Activated CD4-positive, alpha-beta T cell treated with anti-CD3 and anti-CD28 coated beads for 36 hours (primary cell): Measurements from ENCODE around the gene DCLRE1B. TPM values are rescaled to one million over a fixed set of nuclear protein-coding genes. Genes with fewer than 3 reads are reported as not detected.

ENCODE experiments used
- ATAC-seq: fragments of 200-7000 bp; cut with Tn5 transposase; one replicate; pipeline ENCODE4 v1.10.0; 2021; ENCODE audit warnings: mild to moderate bottlenecking, moderate library complexity
- CTCF ChIA-PET: fragments of 350-600 bp; sonication (Branson Sonifier 250); formaldehyde crosslinking; loops from one replicate; lab custom pipeline; 2021; ENCODE audit warnings: antibody characterized with exemption; lab: Charles Lee
- POLR2A ChIA-PET: fragments of 350-600 bp; sonication (Branson Sonifier 250); formaldehyde crosslinking; loops from one replicate; lab custom pipeline; 2021; ENCODE audit warnings: antibody characterized with exemption, inconsistent platforms; lab: Charles Lee
- DNase-seq: peaks from one replicate; pipeline ENCODE4 v3.0.0-alpha.2; 2020
- H3K27ac Mint-ChIP-seq: one replicate; pipeline ENCODE4 v1.8.0; 2021; ENCODE audit warnings: mixed read lengths
- H3K27me3 Mint-ChIP-seq: one replicate; pipeline ENCODE4 v1.8.0; 2021; ENCODE audit warnings: mixed read lengths
- H3K36me3 Mint-ChIP-seq: one replicate; pipeline ENCODE4 v1.8.0; 2021; ENCODE audit warnings: low read depth, mixed read lengths
- H3K4me1 Mint-ChIP-seq: one replicate; pipeline ENCODE4 v1.8.0; 2021; ENCODE audit warnings: mixed read lengths
- H3K4me3 Mint-ChIP-seq: one replicate; pipeline ENCODE4 v1.8.0; 2021; ENCODE audit warnings: mild to moderate bottlenecking, moderate library complexity, mixed read lengths
- H3K9me3 Mint-ChIP-seq: one replicate; pipeline ENCODE4 v1.8.0; 2021; ENCODE audit warnings: low read depth, mixed read lengths
- intact Hi-C, 2 experiments: fragments of 100-400 bp; cut with DNase I in 1 of 2; cut with micrococcal nuclease in 1 of 2; formaldehyde crosslinking; loops; one replicate each; pipeline versions ENCODE4 v1.14.2 to v1.15.1; 2022 to 2024; cut with DNase I, micrococcal nuclease
- total RNA-seq, 2 experiments: library from RNA; stranded (reverse); gene quantifications; one replicate each; pipeline ENCODE4 v1.2.3, GENCODE V29; 2021

DCLRE1B gene
- total RNA-seq, 2 experiments from 2014 or later = 18.2 to 21.8 TPM

DNA sequence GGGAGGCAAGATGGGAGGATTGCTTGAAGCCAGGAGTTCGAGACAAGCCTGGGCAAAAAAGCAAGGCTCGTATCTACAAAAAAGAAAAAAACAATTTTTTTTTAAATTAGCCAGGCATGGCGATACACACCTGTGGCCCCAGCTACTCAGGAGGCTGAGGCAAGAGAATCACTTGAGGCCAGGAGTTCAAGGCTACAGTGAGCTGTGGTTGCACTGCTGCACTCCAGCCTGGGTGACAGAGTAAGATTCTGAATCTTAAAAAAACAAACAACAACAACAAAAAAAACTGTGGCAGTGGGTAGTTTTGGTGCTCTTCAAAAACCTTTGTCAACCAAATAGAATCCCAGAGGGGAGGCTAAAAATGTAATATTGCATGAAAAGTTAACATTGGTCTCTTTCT is 34.3 kb upstream of the DCLRE1B start:
- H3K27ac Mint-ChIP-seq = peak overlapping the region; percentile 99
- POLR2A ChIA-PET = interaction anchor here (1.0 to 2.6 kb wide), 5 partner anchors 11 to 69 kb away, joined by 3 to 11 read pairs (median 4); partner anchors contain the start of genes AP4B1 and HIPK1
- intact Hi-C loops = loop anchor here (1.0 to 10.0 kb wide), 11 partner anchors 32 to 1252 kb away; partner anchors contain the start of genes RSBN1 (in 2 of the 2), AP4B1 (in 1 of the 2), CAPZA1 (in 1 of the 2) and DCLRE1B (in 1 of the 2)
- ATAC-seq (no peak), DNase-seq (peak; percentile 50)
- CTCF ChIA-PET = interaction anchor here (1.0 to 3.4 kb wide), 6 partner anchors 11 to 60 kb away, joined by 3 to 14 read pairs (median 7); partner anchors contain the start of genes AP4B1, DCLRE1B and HIPK1
- H3K36me3 Mint-ChIP-seq = peaks cover 11% of the 10 kb centered on the region
- H3K4me3 Mint-ChIP-seq = peak overlapping the region; percentile 84
- peaks cover 70% of the 10 kb centered on the region for H3K4me1 Mint-ChIP-seq
- no peaks in the 10 kb centered on the region for H3K9me3 Mint-ChIP-seq
- H3K27me3 Mint-ChIP-seq = no peaks in the 10 kb centered on the region

DNA sequence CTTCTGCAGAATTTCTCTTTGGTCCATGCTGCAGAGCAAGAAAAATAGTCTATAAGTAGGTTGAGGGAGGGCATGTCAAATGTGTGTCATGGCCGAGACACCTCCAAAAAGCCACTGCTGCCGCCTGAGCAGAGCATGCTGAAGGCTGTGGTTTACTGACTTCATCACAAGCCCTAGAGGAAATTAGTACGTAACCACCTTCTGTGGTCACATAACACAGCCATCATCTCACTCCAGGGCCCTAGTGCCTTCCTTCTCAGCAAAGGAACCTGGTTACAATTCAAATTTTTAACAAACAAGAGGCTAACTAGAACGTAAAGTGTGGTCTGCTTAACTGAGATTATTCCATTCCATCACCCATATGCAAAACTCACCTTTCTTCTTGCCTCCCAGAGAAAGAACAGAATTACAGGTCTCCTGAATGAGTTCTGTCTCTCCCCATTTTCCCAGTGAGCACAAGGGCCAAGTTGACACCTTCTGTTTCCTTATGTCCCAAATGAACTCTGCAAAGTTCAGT is 33.5 kb upstream of the DCLRE1B start, which contains the start of gene PTPN22:
Gene PTPN22, minus strand, starts transcription at position 116 of the 517 bp plus-strand sequence.
- intact Hi-C loops = loop anchor here (1.0 to 10.0 kb wide), 11 partner anchors 33 to 1253 kb away; partner anchors contain the start of genes RSBN1 (in 2 of the 2), AP4B1 (in 1 of the 2), CAPZA1 (in 1 of the 2) and DCLRE1B (in 1 of the 2)
- Mint-ChIP-seq H3K4me3 (peak within 1 kb of the TSS; percentile 84), H3K4me1 (peaks cover 72% of the 10 kb centered on the region), H3K27me3 (no peaks in the 10 kb centered on the region), H3K36me3 (peaks cover 11% of the 10 kb centered on the region), H3K9me3 (no peaks in the 10 kb centered on the region), H3K27ac (peak within 1 kb of the TSS; percentile 99)
- DNase-seq = peak; percentile 89
- peak; percentile 84 for ATAC-seq
- CTCF ChIA-PET = no interaction called here
- POLR2A ChIA-PET = no interaction called here

GRCh38 chr1:113872219-113872935 is 32.7 kb upstream of the DCLRE1B start:
- peaks cover 69% of the 10 kb centered on the region for H3K4me1 Mint-ChIP-seq
- ChIA-PET CTCF (interaction anchor here (0.7 to 0.9 kb wide), 2 partner anchors 12 to 57 kb away, joined by 3 to 6 read pairs; partner anchors contain the start of gene HIPK1), POLR2A (no interaction called here)
- intact Hi-C loops = loop anchor here in 1 of 2 experiments (5.0 to 10.0 kb wide), 2 partner anchors 60 to 842 kb away; partner anchors contain the start of genes NRAS and RSBN1
- peaks cover 11% of the 10 kb centered on the region for H3K36me3 Mint-ChIP-seq
- no peaks in the 10 kb centered on the region for H3K27me3 Mint-ChIP-seq
- H3K9me3 Mint-ChIP-seq = no peaks in the 10 kb centered on the region
- ATAC-seq (peak; percentile 14), DNase-seq (peak; percentile 28)
- peak overlapping the region; percentile 84 for H3K4me3 Mint-ChIP-seq
- H3K27ac Mint-ChIP-seq = peak overlapping the region; percentile 99

- Mint-ChIP-seq H3K27ac (peak overlapping the region; percentile 93), H3K4me1 (peaks cover 60% of the 10 kb centered on the region), H3K27me3 (no peaks in the 10 kb centered on the region), H3K36me3 (peaks cover 4% of the 10 kb centered on the region), H3K9me3 (no peaks in the 10 kb centered on the region), H3K4me3 (peak overlapping the region; percentile 18)
- intact Hi-C loops = loop anchor here in 1 of 2 experiments (5.0 to 10.0 kb wide), 2 partner anchors 62 to 841 kb away; partner anchors contain the start of genes NRAS and RSBN1
- POLR2A ChIA-PET = no interaction called here
- CTCF ChIA-PET = interaction anchor here (0.6 to 2.2 kb wide), 3 partner anchors 30 to 84 kb away, joined by 3 to 15 read pairs (median 4); partner anchors contain the start of genes AP4B1 and DCLRE1B
- peak; percentile 57 for ATAC-seq
- DNase-seq = peak; percentile 41
Measured at GRCh38 chr1:113874012-113874879, 30.9 kb upstream of the DCLRE1B start.

GRCh38 chr1:113875714-113876113 is 29.4 kb upstream of the DCLRE1B start:
- no peak for DNase-seq
- ATAC-seq = no peak
- Mint-ChIP-seq H3K27me3 (no peaks in the 10 kb centered on the region), H3K4me3 (no peak overlapping the region), H3K36me3 (no peaks in the 10 kb centered on the region), H3K4me1 (peaks cover 53% of the 10 kb centered on the region), H3K9me3 (no peaks in the 10 kb centered on the region), H3K27ac (peak overlapping the region; percentile 20)
- intact Hi-C loops = loop anchor here in 1 of 2 experiments (10.0 kb wide), 1 partner anchor 839 kb away; the partner anchor contains the start of gene NRAS
- CTCF ChIA-PET = interaction anchor here (0.7 to 2.2 kb wide), 4 partner anchors 20 to 41 kb away, joined by 3 to 15 read pairs (median 3); partner anchors contain the start of genes AP4B1 and DCLRE1B
- POLR2A ChIA-PET = interaction anchor here (0.5 to 1.2 kb wide), 4 partner anchors 13 to 63 kb away, joined by 3 to 8 read pairs (median 4); partner anchors contain the start of genes AP4B1 and RSBN1

DNA sequence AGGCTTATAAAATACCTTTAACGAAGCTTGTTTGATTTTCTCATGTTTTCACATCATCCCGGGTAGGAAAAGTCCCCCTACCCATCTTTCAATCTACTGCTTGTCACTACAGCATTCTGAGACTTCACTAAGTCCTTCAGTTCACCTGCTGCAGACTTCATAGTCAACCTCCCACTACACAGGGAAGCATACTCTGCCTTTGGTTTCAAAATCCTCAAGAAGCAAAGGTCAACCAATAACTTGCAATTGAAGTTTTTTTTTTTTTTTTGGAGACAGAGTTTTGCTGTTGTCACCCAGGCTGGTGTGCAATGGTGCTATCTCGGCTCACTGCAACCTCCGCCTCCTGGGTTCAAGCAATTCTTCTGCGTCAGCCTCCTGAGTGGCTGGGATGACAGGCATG is 28.9 kb upstream of the DCLRE1B start:
- Mint-ChIP-seq H3K36me3 (no peaks in the 10 kb centered on the region), H3K27ac (no peak overlapping the region), H3K4me1 (peaks cover 58% of the 10 kb centered on the region), H3K9me3 (no peaks in the 10 kb centered on the region), H3K4me3 (no peak overlapping the region), H3K27me3 (no peaks in the 10 kb centered on the region)
- ATAC-seq (no peak), DNase-seq (no peak)
- intact Hi-C loops = loop anchor here in 1 of 2 experiments (10.0 kb wide), 1 partner anchor 839 kb away; the partner anchor contains the start of gene NRAS
- POLR2A ChIA-PET = interaction anchor here (0.5 to 1.2 kb wide), 3 partner anchors 13 to 28 kb away, joined by 3 to 8 read pairs (median 4); partner anchors contain the start of gene AP4B1
- CTCF ChIA-PET = interaction anchor here (1.2 kb wide), 1 partner anchor 41 kb away, joined by 3 read pairs; no protein-coding TSS in a partner anchor

DNA sequence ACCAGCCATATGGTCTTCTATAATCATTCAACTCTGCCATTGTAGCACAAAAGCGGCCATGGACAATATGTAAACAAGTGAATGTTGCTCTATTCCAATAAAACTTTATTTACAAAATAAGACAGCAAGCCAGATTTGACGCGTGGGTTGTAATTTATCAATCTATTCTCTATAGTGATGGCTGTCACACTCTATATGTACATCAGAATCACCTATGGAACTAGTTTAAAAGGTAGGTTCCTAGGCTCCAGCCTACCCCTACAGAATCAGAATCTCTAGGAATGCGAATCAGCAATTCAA is 25.4 kb upstream of the DCLRE1B start:
- intact Hi-C loops = loop anchor here in 1 of 2 experiments (10.0 kb wide), 1 partner anchor 835 kb away; the partner anchor contains the start of gene NRAS
- CTCF ChIA-PET = interaction anchor here (0.9 kb wide), 1 partner anchor 20 kb away, joined by 3 read pairs; no protein-coding TSS in a partner anchor
- no peak for DNase-seq
- H3K4me3 Mint-ChIP-seq = no peak overlapping the region
- POLR2A ChIA-PET = interaction anchor here (0.6 to 0.7 kb wide), 2 partner anchors 10 to 11 kb away, joined by 3 read pairs; no protein-coding TSS in a partner anchor
- H3K4me1 Mint-ChIP-seq = peaks cover 37% of the 10 kb centered on the region
- no peak for ATAC-seq
- no peak overlapping the region for H3K27ac Mint-ChIP-seq
- no peaks in the 10 kb centered on the region for H3K27me3 Mint-ChIP-seq
- H3K36me3 Mint-ChIP-seq = no peaks in the 10 kb centered on the region
- H3K9me3 Mint-ChIP-seq = no peaks in the 10 kb centered on the region

DNA sequence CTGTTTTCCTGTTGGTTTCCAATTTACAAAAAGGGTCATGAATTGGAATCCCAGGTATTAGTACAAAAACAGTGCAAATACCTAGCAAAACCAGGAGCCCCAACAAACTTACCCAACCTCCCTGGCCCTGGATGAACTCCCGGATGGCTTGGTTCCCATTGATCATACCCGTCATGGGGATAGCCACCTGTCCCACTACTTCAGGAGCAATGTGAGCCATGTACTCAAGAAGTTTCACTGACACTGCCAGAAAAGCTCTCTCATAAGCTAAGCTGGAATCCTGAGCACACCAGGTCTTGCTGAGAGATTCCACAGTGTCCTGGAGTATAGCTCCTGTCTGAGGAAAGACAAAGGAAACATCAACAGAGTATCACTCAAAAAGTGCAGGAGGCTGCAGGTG is 23.5 kb upstream of the DCLRE1B start:
- CTCF ChIA-PET = interaction anchor here (0.8 to 1.6 kb wide), 3 partner anchors 12 to 45 kb away, joined by 3 to 5 read pairs (median 4); no protein-coding TSS in a partner anchor
- Mint-ChIP-seq H3K9me3 (no peaks in the 10 kb centered on the region), H3K4me1 (peaks cover 24% of the 10 kb centered on the region), H3K27ac (no peak overlapping the region), H3K27me3 (no peaks in the 10 kb centered on the region), H3K36me3 (no peaks in the 10 kb centered on the region), H3K4me3 (no peak overlapping the region)
- intact Hi-C loops = no loop called here
- DNase-seq (no peak), ATAC-seq (no peak)
- POLR2A ChIA-PET = no interaction called here

DNA sequence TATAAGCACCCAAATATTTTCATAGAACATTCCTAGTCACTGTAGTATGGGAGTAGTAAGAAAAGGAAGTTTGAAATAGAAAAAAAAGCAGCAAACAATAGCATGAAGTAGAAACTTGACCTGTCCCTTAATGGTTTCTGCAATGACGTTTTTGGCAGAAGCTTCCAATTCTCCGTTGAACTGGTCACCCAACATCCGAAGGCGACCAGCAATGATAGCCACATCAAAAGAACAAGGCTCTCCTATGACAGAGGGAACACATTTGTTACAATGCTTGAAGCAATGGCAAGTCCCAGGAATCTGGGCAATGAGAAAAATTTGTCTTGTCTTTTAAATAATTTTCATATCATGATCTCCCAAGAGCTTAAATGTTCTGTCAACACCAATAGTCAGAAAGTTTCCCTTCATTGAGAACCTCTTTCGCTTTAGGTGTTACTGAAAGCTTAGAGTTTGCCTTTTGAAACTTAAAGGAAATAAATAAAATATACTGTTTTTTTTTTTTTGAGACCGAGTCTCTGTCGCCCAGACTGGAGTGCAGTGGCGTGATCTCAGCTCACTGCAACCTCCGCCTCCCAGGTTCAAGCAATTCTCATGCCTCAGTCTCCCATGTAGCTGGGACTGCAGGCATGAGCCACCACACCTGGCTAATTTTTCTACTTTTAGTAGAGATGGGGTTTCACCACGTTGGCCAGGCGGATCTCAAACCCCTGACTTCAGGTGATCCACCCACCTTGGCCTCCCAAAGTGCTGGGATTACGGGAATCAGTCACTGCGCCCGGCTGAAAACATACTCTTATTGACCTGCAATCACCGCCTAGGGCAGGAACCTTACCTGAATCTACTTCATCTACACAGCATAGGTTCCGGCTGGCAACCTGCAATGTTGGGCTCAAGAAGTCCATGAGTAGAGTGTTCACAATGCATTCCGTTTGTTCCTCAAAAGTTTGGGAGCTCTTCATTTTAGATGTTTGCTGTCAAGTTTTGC is 18.4 kb upstream of the DCLRE1B start:
- DNase-seq (no peak), ATAC-seq (no peak)
- H3K4me3 Mint-ChIP-seq = no peak overlapping the region
- H3K4me1 Mint-ChIP-seq = peaks cover 13% of the 10 kb centered on the region
- CTCF ChIA-PET = interaction anchor here (0.7 to 1.0 kb wide), 3 partner anchors 12 to 60 kb away, joined by 3 to 4 read pairs (median 3); no protein-coding TSS in a partner anchor
- no peaks in the 10 kb centered on the region for H3K27me3 Mint-ChIP-seq
- POLR2A ChIA-PET = interaction anchor here (0.6 to 0.7 kb wide), 2 partner anchors 17 to 18 kb away, joined by 4 to 5 read pairs; partner anchors contain the start of genes AP4B1 and DCLRE1B
- no peaks in the 10 kb centered on the region for H3K9me3 Mint-ChIP-seq
- no peaks in the 10 kb centered on the region for H3K36me3 Mint-ChIP-seq
- H3K27ac Mint-ChIP-seq = no peak overlapping the region
- intact Hi-C loops = no loop called here
